CD14-positive monocyte (primary cell): ENCODE data around the gene NEK4. TPM values are rescaled to one million over a fixed set of nuclear protein-coding genes. Genes with fewer than 3 reads are reported as not detected.
A peak's percentile ranks its signal among the peaks of the same experiment; 100 is the strongest.

Experiments
- DNase-seq, 3 donors: peaks; one replicate each; pipeline ENCODE4 v3.0.0-alpha.2; 2011 to 2022
- H2AFZ ChIP-seq: 2 replicates; pipeline ENCODE4 v1.6.0; 2012; ENCODE audit warnings: mild to moderate bottlenecking, low read depth, low read length, inconsistent platforms; ENCODE audit not compliant: insufficient read depth, poor library complexity, severe bottlenecking
- H3K27ac ChIP-seq, 2 donors: 1 replicate in 1 of 2; 2 replicates in 1 of 2; pipeline ENCODE4 v1.5.1; 2012 to 2013; ENCODE audit warnings: low read length in 2 of 2, control low read depth in 1 of 2, inconsistent platforms in 1 of 2, low read depth in 1 of 2, mild to moderate bottlenecking in 1 of 2
- H3K27me3 ChIP-seq, 2 donors: one replicate each; pipeline versions ENCODE4 v1.6.0 to v1.6.1; 2011 to 2013; ENCODE audit warnings: low read length in 2 of 2; ENCODE audit not compliant: control insufficient read depth in 2 of 2, insufficient read depth in 2 of 2
- H3K36me3 ChIP-seq, 2 donors: replicated peaks in 1 of 2; 1 replicate in 1 of 2; 2 replicates in 1 of 2; pipeline versions ENCODE4 v1.5.1 to v1.6.1; 2012 to 2013; ENCODE audit warnings: low read length in 2 of 2, control low read depth in 1 of 2, inconsistent platforms in 1 of 2, mild to moderate bottlenecking in 1 of 2; ENCODE audit not compliant: insufficient read depth in 2 of 2, control insufficient read depth in 1 of 2
- H3K4me1 ChIP-seq, 2 donors: 1 replicate in 1 of 2; 2 replicates in 1 of 2; pipeline versions ENCODE4 v1.5.1 to v1.6.1; 2012 to 2013; ENCODE audit warnings: low read length in 2 of 2, control low read depth in 1 of 2, inconsistent platforms in 1 of 2, mild to moderate bottlenecking in 1 of 2, moderate library complexity in 1 of 2; ENCODE audit not compliant: insufficient read depth in 2 of 2, control insufficient read depth in 1 of 2
- H3K4me2 ChIP-seq: replicated peaks from 2 replicates; pipeline ENCODE3; 2012; ENCODE audit warnings: low read length, moderate library complexity, mild to moderate bottlenecking; ENCODE audit not compliant: poor library complexity, severe bottlenecking; ENCODE audit errors: extremely low read depth
- H3K4me3 ChIP-seq, 3 experiments: fragments of 200-600 bp in 1 of 3; sonication (generic) in 1 of 3; replicated peaks in 1 of 3; 1 replicate in 2 of 3; 2 replicates in 1 of 3; pipeline ENCODE4 v1.5.1; 2011 to 2013; ENCODE audit warnings: low read length in 3 of 3, mild to moderate bottlenecking in 3 of 3, control low read depth in 2 of 3, low read depth in 2 of 3, inconsistent platforms in 1 of 3, moderate library complexity in 1 of 3
- H3K79me2 ChIP-seq: 2 replicates; pipeline ENCODE4 v1.6.0; 2012; ENCODE audit warnings: mild to moderate bottlenecking, control low read depth, inconsistent platforms, low read length, moderate library complexity; ENCODE audit not compliant: insufficient read depth
- H3K9ac ChIP-seq: 2 replicates; pipeline ENCODE4 v1.6.0; 2017; ENCODE audit warnings: low read length, mild to moderate bottlenecking; ENCODE audit not compliant: insufficient read depth, poor library complexity, severe bottlenecking
- H3K9me3 ChIP-seq, 2 donors: replicated peaks in 1 of 2; 1 replicate in 1 of 2; 2 replicates in 1 of 2; pipeline versions ENCODE4 v1.5.1 to v1.6.1; 2012 to 2013; ENCODE audit warnings: low read length in 2 of 2, control low read depth in 1 of 2; ENCODE audit not compliant: control insufficient read depth in 1 of 2, insufficient read depth in 1 of 2
- H4K20me1 ChIP-seq: 2 replicates; pipeline ENCODE4 v1.6.0; 2012; ENCODE audit warnings: mild to moderate bottlenecking, low read length, control low read depth, moderate library complexity; ENCODE audit not compliant: insufficient read depth
- H3K27ac Mint-ChIP-seq, 7 donors: one replicate each; pipeline ENCODE4 v1.8.0; 2020; ENCODE audit warnings: mild to moderate bottlenecking in 7 of 7, mixed read lengths in 7 of 7, moderate library complexity in 6 of 7, inconsistent platforms in 2 of 7
- H3K27me3 Mint-ChIP-seq, 3 donors: one replicate each; pipeline ENCODE4 v1.8.0; 2021 to 2022; ENCODE audit warnings: low read depth in 3 of 3, mild to moderate bottlenecking in 3 of 3, mixed read lengths in 3 of 3, moderate library complexity in 3 of 3, inconsistent platforms in 1 of 3
- H3K36me3 Mint-ChIP-seq, 2 donors: one replicate each; pipeline ENCODE4 v1.8.0; 2020; ENCODE audit warnings: mixed read lengths in 2 of 2, inconsistent platforms in 1 of 2, mild to moderate bottlenecking in 1 of 2
- H3K4me1 Mint-ChIP-seq: one replicate; pipeline ENCODE4 v1.8.0; 2020; ENCODE audit warnings: mild to moderate bottlenecking, mixed read lengths
- H3K4me3 Mint-ChIP-seq, 2 donors: one replicate each; pipeline ENCODE4 v1.8.0; 2020; ENCODE audit warnings: mild to moderate bottlenecking in 2 of 2, mixed read lengths in 2 of 2, moderate library complexity in 1 of 2
- H3K9me3 Mint-ChIP-seq, 7 donors: one replicate each; pipeline ENCODE4 v1.8.0; 2020 to 2022; ENCODE audit warnings: mixed read lengths in 7 of 7, mild to moderate bottlenecking in 6 of 7, moderate library complexity in 6 of 7, inconsistent platforms in 2 of 7
- WGBS: methylation state at CpG from one replicate; pipeline ENCODE4 v1.1.5; 2013; ENCODE audit warnings: missing lambda C conversion rate; ENCODE audit not compliant: insufficient coverage; 5-methylcytosine and 5-hydroxymethylcytosine counted together
- intact Hi-C, 2 donors: fragments of 100-400 bp; cut with micrococcal nuclease; formaldehyde crosslinking; loops; one replicate each; pipeline versions ENCODE4 v1.15.0 to v1.15.1; 2023
- polyA plus RNA-seq, 3 donors: library from polyadenylated mRNA; depleted of rRNA in 1 of 3; unstranded in 2 of 3; stranded (reverse) in 1 of 3; fragments of 300-500 nt in 2 of 3; fragments of >200 nt in 1 of 3; fragmentation: Illumina TruSeq in 2 of 3; gene quantifications; 1 replicate in 2 of 3; 2 replicates in 1 of 3; pipeline ENCODE4 v1.2.3, GENCODE V29; 2012 to 2021
- TF ChIP-seq, protein P1 (sequence below): fragments of 200-600 bp; IDR thresholded peaks from one replicate; pipeline ENCODE4 v1.8.0; 2022; ENCODE audit warnings: antibody characterized with exemption, mild to moderate bottlenecking

The NEK4 gene
- polyA plus RNA-seq, 3 donors = 13.7 to 17.5 (median 17.4) TPM

DNA sequence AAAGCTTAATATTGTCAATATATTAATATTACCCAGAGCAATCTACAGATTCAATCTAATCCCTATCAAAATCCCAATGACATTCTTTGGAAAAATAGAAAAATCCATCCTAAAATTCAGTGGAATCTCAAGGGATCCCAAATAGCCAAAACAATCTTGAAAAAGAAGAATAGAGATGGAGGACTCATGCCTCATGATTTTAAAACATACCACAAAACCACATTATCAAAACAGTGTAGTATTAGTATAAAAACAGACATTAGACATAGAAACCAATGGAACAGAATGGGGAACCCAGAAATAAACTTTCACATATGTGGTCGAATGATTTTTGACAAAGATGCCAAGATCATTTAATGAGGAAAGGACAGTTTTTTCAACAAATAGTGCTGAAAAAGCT is 14.6 kb downstream of the NEK4 start:
- DNase-seq = no peak
- Histone ChIP-seq H3K9me3 (no peaks in the 10 kb centered on the region), H3K4me1 (peaks cover 12 to 17% of the 10 kb centered on the region in 2 donors), H3K27me3 (no peaks in the 10 kb centered on the region), H4K20me1 (no peaks in the 10 kb centered on the region), H3K4me3 (no peak overlapping the region), H3K36me3 (peaks cover 52 to 89% of the 10 kb centered on the region in 2 donors), H3K79me2 (no peaks in the 10 kb centered on the region), H3K4me2 (no peak overlapping the region), H3K9ac (no peak overlapping the region), H2AFZ (no peak overlapping the region), H3K27ac (no peak overlapping the region)
- Mint-ChIP-seq H3K36me3 (peaks cover 70 to 89% of the 10 kb centered on the region in 2 donors), H3K9me3 (no peaks in the 10 kb centered on the region), H3K4me1 (peaks cover 14% of the 10 kb centered on the region), H3K27ac (no peak overlapping the region), H3K4me3 (no peak overlapping the region), H3K27me3 (no peaks in the 10 kb centered on the region)
- TF ChIP-seq, protein P1, sequence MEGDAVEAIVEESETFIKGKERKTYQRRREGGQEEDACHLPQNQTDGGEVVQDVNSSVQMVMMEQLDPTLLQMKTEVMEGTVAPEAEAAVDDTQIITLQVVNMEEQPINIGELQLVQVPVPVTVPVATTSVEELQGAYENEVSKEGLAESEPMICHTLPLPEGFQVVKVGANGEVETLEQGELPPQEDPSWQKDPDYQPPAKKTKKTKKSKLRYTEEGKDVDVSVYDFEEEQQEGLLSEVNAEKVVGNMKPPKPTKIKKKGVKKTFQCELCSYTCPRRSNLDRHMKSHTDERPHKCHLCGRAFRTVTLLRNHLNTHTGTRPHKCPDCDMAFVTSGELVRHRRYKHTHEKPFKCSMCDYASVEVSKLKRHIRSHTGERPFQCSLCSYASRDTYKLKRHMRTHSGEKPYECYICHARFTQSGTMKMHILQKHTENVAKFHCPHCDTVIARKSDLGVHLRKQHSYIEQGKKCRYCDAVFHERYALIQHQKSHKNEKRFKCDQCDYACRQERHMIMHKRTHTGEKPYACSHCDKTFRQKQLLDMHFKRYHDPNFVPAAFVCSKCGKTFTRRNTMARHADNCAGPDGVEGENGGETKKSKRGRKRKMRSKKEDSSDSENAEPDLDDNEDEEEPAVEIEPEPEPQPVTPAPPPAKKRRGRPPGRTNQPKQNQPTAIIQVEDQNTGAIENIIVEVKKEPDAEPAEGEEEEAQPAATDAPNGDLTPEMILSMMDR = no peak
- no CpG with 5 or more reads among the region's 1 CpG for whole genome bisulfite sequencing
- intact Hi-C loops = no loop called here

DNA sequence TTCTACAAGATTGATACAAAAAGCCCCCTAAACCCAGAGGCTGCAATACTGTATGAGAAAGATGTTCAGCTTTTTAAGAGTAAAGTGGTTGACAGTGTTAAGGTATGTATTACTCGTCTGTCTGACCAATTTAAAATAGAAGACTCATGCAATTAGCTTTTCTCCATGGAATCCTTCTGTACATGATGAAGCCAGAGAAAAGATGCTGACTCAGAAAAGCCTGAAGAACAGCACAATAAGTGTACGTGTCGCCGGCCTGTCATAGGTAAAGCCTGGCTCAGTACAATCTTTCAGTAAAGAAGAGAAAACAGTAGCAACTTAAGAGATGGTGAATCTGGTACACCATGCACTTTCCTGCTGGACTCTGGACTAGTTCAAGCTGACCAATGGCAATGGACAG is 16.4 kb downstream of the NEK4 start:
- Mint-ChIP-seq H3K4me3 (no peak overlapping the region), H3K27me3 (no peaks in the 10 kb centered on the region), H3K9me3 (no peaks in the 10 kb centered on the region), H3K27ac (peak overlapping the region in 2 of 7 donors; percentile 52 to 61), H3K4me1 (peaks cover 14% of the 10 kb centered on the region), H3K36me3 (peaks cover 71 to 92% of the 10 kb centered on the region in 2 donors)
- no peaks in the 10 kb centered on the region for H3K9me3 ChIP-seq
- no peak overlapping the region for H3K9ac ChIP-seq
- H3K4me2 ChIP-seq = no peak overlapping the region
- 100% methylated on average over 4 of the region's 4 CpGs for WGBS
- no peaks in the 10 kb centered on the region for H3K79me2 ChIP-seq
- H3K27ac ChIP-seq = no peak overlapping the region
- H3K4me1 ChIP-seq = peaks cover 12 to 17% of the 10 kb centered on the region in 2 donors
- TF ChIP-seq, protein P1 = no peak
- no peak overlapping the region for H2AFZ ChIP-seq
- intact Hi-C loops = no loop called here
- no peak for DNase-seq
- no peaks in the 10 kb centered on the region for H4K20me1 ChIP-seq
- no peak overlapping the region for H3K4me3 ChIP-seq
- no peaks in the 10 kb centered on the region for H3K27me3 ChIP-seq
- H3K36me3 ChIP-seq = peaks cover 54 to 90% of the 10 kb centered on the region in 2 donors
